Measurements from ENCODE around the gene VAV1. TPM values are rescaled to one million over a fixed set of nuclear protein-coding genes. Genes with fewer than 3 reads are reported as not detected.
A peak's percentile ranks its signal among the peaks of the same experiment; 100 is the strongest.

The VAV1 gene
- total RNA-seq, 1 donor from 2014 or later: not detected

- no peak overlapping the region for H3K4me3 Mint-ChIP-seq
Measured at GRCh38 chr19:6731822-6732221, 40.7 kb upstream of the VAV1 start.

DNA sequence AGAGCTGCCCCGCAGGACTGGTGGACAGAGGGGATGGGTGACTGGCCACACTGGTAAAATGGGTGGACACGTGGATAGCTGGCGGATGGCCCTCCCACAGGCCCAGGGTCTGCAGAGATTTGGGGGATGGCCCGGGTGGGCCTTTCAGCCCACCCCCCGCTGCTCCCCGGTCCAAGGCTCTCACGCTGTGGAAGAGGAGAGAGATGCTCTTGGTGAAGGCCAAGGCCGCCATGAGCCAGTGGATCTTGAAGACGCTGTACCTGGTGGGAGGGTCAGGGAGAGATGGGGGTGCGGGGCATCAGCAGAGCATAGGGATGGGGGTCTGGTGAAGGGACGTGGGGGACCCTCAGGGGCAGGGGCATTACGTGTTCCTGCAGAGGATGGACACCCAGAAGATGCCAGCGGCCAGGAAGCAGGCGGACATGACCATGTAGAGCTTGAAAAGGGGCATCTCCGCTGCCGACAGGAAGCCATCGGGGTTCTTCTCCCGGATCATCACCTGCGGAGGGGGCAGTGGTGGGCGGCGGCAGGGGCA lies 39.6 kb upstream of the VAV1 start:
- H3K4me1 Mint-ChIP-seq: peaks cover 23% of the 10 kb centered on the region
- no peaks in the 10 kb centered on the region for H3K36me3 Mint-ChIP-seq (ENCODE audit: low read depth)
- peaks cover 2% of the 10 kb centered on the region for H3K27me3 Mint-ChIP-seq (ENCODE audit: low read depth)
- TF ChIP-seq, protein P1, sequence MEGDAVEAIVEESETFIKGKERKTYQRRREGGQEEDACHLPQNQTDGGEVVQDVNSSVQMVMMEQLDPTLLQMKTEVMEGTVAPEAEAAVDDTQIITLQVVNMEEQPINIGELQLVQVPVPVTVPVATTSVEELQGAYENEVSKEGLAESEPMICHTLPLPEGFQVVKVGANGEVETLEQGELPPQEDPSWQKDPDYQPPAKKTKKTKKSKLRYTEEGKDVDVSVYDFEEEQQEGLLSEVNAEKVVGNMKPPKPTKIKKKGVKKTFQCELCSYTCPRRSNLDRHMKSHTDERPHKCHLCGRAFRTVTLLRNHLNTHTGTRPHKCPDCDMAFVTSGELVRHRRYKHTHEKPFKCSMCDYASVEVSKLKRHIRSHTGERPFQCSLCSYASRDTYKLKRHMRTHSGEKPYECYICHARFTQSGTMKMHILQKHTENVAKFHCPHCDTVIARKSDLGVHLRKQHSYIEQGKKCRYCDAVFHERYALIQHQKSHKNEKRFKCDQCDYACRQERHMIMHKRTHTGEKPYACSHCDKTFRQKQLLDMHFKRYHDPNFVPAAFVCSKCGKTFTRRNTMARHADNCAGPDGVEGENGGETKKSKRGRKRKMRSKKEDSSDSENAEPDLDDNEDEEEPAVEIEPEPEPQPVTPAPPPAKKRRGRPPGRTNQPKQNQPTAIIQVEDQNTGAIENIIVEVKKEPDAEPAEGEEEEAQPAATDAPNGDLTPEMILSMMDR (conservative IDR thresholded peaks at IDR 0.05): no peak
- H3K27ac Mint-ChIP-seq (ENCODE audit: unreplicated experiment): no peak overlapping the region
- no peak overlapping the region for H3K4me3 Mint-ChIP-seq
- H3K9me3 Mint-ChIP-seq: no peaks in the 10 kb centered on the region
- no peak for DNase-seq (ENCODE audit: low read depth, low spot score)

More at GRCh38 chr19:6731822-6732221, 40.7 kb upstream of the VAV1 start:
- Mint-ChIP-seq H3K36me3 (ENCODE audit: low read depth) (no peaks in the 10 kb centered on the region), H3K27me3 (ENCODE audit: low read depth) (no peaks in the 10 kb centered on the region), H3K9me3 (no peaks in the 10 kb centered on the region), H3K27ac (ENCODE audit: unreplicated experiment) (no peak overlapping the region), H3K4me1 (peaks cover 18% of the 10 kb centered on the region)
- no peak for DNase-seq (ENCODE audit: low read depth, low spot score)
- TF ChIP-seq, protein P1 (conservative IDR thresholded peaks at IDR 0.05): no peak

DNA sequence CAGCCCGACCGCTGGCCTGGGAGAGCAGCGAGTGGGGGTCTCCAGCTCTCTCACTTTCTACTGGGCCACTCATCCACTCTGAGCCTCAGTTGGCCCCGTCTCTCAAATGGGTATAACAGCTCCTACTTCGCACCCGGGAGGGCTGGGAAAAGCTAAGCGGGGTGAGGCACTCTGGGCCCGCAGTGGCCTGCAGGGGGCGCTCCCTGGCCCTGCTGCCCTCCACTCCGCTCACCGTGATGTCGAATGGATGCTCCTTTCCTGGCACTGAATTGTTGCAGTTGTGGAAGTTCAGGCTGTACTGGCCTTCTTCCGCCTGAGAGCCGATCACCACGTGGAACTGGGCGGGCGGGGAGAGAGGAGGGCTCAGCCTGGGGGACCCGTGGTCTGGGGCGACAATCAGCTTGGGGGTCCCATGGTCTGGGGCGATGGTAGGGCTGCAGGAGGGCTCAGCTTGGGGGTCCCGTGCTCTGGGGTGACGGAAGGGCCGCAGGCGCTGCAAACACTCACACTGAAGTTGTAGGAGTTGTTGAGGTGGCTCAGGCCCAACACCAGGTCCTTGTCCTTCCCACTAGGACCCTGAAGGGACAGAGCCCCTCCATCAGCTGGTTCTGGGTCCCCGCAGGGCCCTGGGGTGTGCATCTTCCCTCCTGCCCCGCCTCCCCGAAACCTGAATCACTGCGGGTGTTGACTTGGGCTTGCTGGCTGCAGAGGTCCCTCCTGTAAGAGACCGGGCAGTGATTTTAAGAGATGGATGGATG lies 39.0 kb upstream of the VAV1 start:
- TF ChIP-seq, protein P1 (conservative IDR thresholded peaks at IDR 0.05): peak; percentile 29

GRCh38 chr19:6734096-6734696 lies 38.3 kb upstream of the VAV1 start:
- Mint-ChIP-seq H3K4me1 (peaks cover 30% of the 10 kb centered on the region), H3K27me3 (ENCODE audit: low read depth) (peaks cover 2% of the 10 kb centered on the region), H3K4me3 (no peak overlapping the region), H3K36me3 (ENCODE audit: low read depth) (no peaks in the 10 kb centered on the region), H3K9me3 (no peaks in the 10 kb centered on the region), H3K27ac (ENCODE audit: unreplicated experiment) (no peak overlapping the region)
- no peak for DNase-seq (ENCODE audit: low read depth, low spot score)
- TF ChIP-seq, protein P1 (conservative IDR thresholded peaks at IDR 0.05): no peak

More for the DNA sequence above, 39.0 kb upstream of the VAV1 start:
- Mint-ChIP-seq H3K27ac (ENCODE audit: unreplicated experiment) (no peak overlapping the region), H3K36me3 (ENCODE audit: low read depth) (no peaks in the 10 kb centered on the region), H3K4me3 (no peak overlapping the region), H3K4me1 (peaks cover 25% of the 10 kb centered on the region), H3K27me3 (ENCODE audit: low read depth) (peaks cover 2% of the 10 kb centered on the region), H3K9me3 (no peaks in the 10 kb centered on the region)
- DNase-seq (ENCODE audit: low read depth, low spot score): no peak

GRCh38 chr19:6735181-6735911 lies 37.2 kb upstream of the VAV1 start:
- TF ChIP-seq, protein P1 (conservative IDR thresholded peaks at IDR 0.05): no peak
- no peaks in the 10 kb centered on the region for H3K36me3 Mint-ChIP-seq (ENCODE audit: low read depth)
- no peak overlapping the region for H3K27ac Mint-ChIP-seq (ENCODE audit: unreplicated experiment)
- no peaks in the 10 kb centered on the region for H3K9me3 Mint-ChIP-seq
- H3K4me3 Mint-ChIP-seq: peak overlapping the region; percentile 97
- peaks cover 33% of the 10 kb centered on the region for H3K4me1 Mint-ChIP-seq
- peaks cover 2% of the 10 kb centered on the region for H3K27me3 Mint-ChIP-seq (ENCODE audit: low read depth)
- DNase-seq (ENCODE audit: low read depth, low spot score): no peak
